ENCODE measurements around the gene SIGMAR1.

GRCh38 chr9:34686231-34686630, 48.6 kb upstream of the SIGMAR1 start:
- TF ChIP-seq CTCF (IDR thresholded peaks at IDR 0.05), result no peak
- TF ChIP-seq ZFX (IDR thresholded peaks at IDR 0.05; ENCODE audit: borderline replicate concordance), result no peak
